Stimulated activated effector memory CD8-positive, alpha-beta T cell treated with anti-CD3 and anti-CD28 coated beads, Interleukin-12 subunit alpha, Interleukin-12 subunit beta, amount 100 ng/mL, for 72 hours (primary cell): Measurements from ENCODE around the gene FAM72C.
"Not testable (repeated sequence)": the region's sequence is repeated elsewhere in the genome, so short reads cannot be mapped to it uniquely, and the experiment has no call there.

Source experiments
- ATAC-seq: fragments of 150-1000 bp; cut with Tn5 transposase; 2 replicates; pipeline ENCODE4 v1.10.0; 2021
- DNase-seq, 2 donors: peaks; one replicate each; pipeline ENCODE4 v3.0.0; 2021 to 2022; ENCODE audit warnings: low spot score in 2 of 2
- H3K27ac Mint-ChIP-seq: one replicate; pipeline ENCODE4 v1.8.0; 2022; ENCODE audit warnings: mild to moderate bottlenecking, mixed read lengths
- H3K36me3 Mint-ChIP-seq: one replicate; pipeline ENCODE4 v1.8.0; 2022; ENCODE audit warnings: mild to moderate bottlenecking, mixed read lengths
- H3K4me1 Mint-ChIP-seq: one replicate; pipeline ENCODE4 v1.8.0; 2022; ENCODE audit warnings: mixed read lengths
- H3K4me3 Mint-ChIP-seq: one replicate; pipeline ENCODE4 v1.8.0; 2022; ENCODE audit warnings: mild to moderate bottlenecking, mixed read lengths
- H3K9me3 Mint-ChIP-seq: one replicate; pipeline ENCODE4 v1.8.0; 2022; ENCODE audit warnings: mixed read lengths

Gene FAM72C

DNA sequence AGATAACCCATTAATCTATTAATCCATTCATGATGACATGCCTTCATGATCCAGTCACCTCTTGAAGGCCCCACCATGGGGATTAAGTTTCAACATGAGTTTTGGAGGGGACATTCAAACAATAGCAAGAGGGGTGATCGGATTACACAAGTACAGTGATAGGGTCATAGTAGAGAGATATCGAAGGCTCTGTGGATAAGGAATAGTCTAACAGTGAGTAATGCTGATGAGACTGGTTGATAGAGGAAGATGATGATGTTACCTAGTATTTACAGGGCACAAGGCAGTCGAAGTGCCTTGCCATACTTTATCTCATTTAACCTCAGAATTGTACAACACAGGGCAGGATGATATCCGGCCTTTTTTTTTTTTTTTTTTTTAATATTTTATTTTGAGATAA, 18.9 kb upstream of the FAM72C start:
- not testable (repeated sequence) for H3K4me1 Mint-ChIP-seq, H3K27ac Mint-ChIP-seq, H3K36me3 Mint-ChIP-seq, DNase-seq, ATAC-seq, H3K9me3 Mint-ChIP-seq, H3K4me3 Mint-ChIP-seq

DNA sequence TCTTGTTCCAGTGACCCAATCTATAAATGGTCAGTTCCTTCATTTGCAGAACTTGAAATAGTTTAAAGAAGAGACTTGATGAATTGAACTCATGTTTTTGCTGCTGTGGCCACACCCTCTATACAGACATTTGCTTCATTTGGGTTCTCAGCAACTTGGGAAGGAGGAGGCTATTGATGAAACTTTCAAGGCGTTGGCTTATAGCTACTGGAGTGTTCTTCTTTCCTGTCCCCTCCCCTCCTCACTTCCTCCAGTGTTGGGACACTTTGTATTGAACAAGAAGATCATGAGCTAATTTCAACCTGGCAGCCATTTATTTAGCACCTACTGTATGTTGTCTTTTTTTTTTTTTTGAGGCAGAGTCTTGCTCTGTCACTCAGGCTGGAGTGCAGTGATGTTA, 17.9 kb upstream of the FAM72C start:
- H3K4me1 Mint-ChIP-seq, H3K27ac Mint-ChIP-seq, H3K4me3 Mint-ChIP-seq, H3K36me3 Mint-ChIP-seq, H3K9me3 Mint-ChIP-seq, ATAC-seq, DNase-seq: not testable (repeated sequence)

GRCh38 chr1:143989427-143989712, 17.6 kb upstream of the FAM72C start:
- not testable (repeated sequence) for H3K36me3 Mint-ChIP-seq, H3K4me3 Mint-ChIP-seq

DNA sequence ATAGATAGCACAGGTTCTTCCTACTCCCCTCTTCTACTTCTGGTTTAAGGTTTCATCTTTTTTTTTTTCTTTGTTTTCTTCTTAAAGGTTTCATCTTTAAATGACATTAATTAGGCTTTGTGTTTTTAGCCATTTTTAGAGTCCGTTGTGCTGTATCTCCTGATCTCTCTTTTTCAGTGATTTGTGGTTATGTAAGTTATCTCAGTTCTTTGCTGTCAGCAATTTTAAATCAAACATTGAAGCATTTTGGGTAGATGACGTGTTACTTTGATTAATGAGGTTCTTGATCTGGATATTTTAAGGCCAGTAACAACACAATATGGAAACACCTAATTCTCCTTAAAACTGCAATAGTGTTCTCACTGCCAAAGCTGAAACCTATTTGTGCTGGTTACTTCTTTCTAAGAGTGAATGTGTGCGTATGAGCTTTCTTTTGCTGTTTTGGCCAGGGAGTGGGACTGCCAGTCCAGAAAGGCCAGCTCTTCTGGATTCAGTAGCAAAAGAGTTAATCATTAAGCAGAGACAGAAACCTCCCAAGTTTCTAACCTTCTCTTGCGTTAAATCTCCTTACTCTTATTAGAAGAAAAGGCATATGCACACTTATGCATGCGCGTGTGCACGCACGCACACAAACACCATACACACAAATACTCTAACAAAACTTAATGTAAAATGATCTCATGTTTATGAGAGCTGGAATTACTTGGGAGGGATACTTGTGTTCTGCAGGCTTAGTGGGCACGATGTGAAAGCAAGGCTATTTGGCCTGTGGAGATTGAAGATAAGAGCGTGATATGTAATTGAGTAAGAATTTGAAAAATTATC, 17.0 kb upstream of the FAM72C start:
- H3K36me3 Mint-ChIP-seq, H3K4me3 Mint-ChIP-seq, H3K4me1 Mint-ChIP-seq, H3K9me3 Mint-ChIP-seq, DNase-seq, ATAC-seq, H3K27ac Mint-ChIP-seq: not testable (repeated sequence)

More at GRCh38 chr1:143989427-143989712, 17.6 kb upstream of the FAM72C start:
- H3K27ac Mint-ChIP-seq, H3K4me1 Mint-ChIP-seq, DNase-seq, H3K9me3 Mint-ChIP-seq, ATAC-seq: not testable (repeated sequence)

GRCh38 chr1:143987868-143988267, 16.1 kb upstream of the FAM72C start:
- H3K27ac Mint-ChIP-seq, H3K4me1 Mint-ChIP-seq, H3K9me3 Mint-ChIP-seq, H3K36me3 Mint-ChIP-seq, H3K4me3 Mint-ChIP-seq, DNase-seq, ATAC-seq: not testable (repeated sequence)

- not testable (repeated sequence) for DNase-seq, H3K36me3 Mint-ChIP-seq, H3K27ac Mint-ChIP-seq, ATAC-seq, H3K4me1 Mint-ChIP-seq, H3K4me3 Mint-ChIP-seq, H3K9me3 Mint-ChIP-seq
Observed at GRCh38 chr1:143984721-143985473, 13.1 kb upstream of the FAM72C start.

DNA sequence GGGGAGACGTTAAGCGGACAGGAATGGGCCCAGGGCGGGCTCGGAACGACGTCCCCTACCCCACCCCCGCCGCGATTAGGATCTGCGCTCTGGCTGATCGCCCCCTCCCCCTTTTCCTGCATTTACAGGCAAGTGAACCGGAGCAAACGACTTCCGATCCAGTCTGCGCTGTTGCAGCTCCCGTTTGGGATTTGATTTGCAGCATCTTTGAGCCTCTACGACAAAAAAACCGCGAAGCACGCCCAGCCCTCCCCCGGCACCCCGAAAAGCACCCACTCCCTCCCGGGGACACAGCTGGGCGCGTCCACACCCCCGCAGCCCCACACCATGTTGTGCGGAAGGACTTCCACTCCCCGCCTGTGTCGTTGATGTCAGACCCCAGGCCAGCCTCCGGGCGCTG, 2.6 kb upstream of the FAM72C start:
- DNase-seq = peak in 1 of 2 donors; percentile 45
- ATAC-seq, H3K9me3 Mint-ChIP-seq, H3K4me1 Mint-ChIP-seq, H3K27ac Mint-ChIP-seq, H3K36me3 Mint-ChIP-seq: not testable (repeated sequence)
- peak overlapping the region; percentile 73 for H3K4me3 Mint-ChIP-seq

GRCh38 chr1:143973876-143974414, 2.2 kb upstream of the FAM72C start:
- peak in 1 of 2 donors; percentile 41 for DNase-seq
- not testable (repeated sequence) for H3K4me1 Mint-ChIP-seq, H3K27ac Mint-ChIP-seq, H3K36me3 Mint-ChIP-seq, H3K9me3 Mint-ChIP-seq, ATAC-seq
- peak overlapping the region; percentile 73 for H3K4me3 Mint-ChIP-seq

DNA sequence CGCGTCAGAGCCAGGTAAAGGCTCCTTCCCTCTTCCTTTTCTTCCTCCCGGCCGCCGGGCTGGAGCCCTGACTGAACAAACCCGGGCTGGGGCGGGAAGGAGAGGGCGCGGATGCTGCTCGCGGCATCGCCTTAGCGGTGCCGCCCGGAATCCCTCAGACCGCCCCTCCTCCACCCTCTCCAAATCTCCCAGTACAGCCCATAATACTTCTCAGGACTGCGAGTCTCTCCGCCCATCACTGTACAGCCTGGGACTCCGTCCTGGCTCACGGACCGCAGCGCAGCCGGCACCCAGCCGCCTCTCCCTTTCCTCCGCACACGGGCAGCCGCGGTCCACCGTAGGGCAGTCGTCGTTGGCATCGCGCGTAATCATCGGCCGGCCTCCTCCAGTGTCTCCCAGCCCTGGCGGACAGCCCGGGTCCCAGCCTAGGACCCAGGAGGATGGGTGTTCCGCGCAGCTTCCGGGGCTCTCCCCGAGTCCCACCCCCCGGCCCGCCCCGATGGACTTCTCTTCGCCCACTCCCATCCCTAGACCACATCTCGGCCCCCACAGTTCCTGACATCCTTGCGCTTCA, 1.1 kb upstream of the FAM72C start:
- H3K4me3 Mint-ChIP-seq, DNase-seq, H3K4me1 Mint-ChIP-seq, H3K36me3 Mint-ChIP-seq, H3K27ac Mint-ChIP-seq, H3K9me3 Mint-ChIP-seq: not testable (repeated sequence)
- ATAC-seq = peak; percentile 5

DNA sequence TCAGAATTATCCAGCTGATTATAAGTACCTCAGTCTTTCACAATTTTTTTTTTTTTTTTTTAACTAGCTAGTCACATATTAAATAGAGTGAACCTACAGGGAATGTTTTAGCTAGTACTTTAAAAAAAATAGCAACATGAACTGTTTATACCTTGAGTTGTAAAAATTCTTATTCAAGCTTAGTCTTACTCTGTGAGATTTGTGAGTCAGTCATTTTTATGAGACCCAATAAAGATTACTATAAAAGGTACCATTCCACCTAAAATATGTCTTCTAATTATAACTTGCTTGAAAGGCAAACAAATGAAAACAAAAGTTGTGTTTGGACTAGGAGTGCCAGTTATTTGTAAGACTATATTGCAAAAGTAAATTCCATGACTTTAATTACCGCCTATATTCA, 5.9 kb downstream of the FAM72C start:
- H3K36me3 Mint-ChIP-seq, H3K4me1 Mint-ChIP-seq, H3K4me3 Mint-ChIP-seq: not testable (repeated sequence)

GRCh38 chr1:143964294-143964693, 7.5 kb downstream of the FAM72C start:
- not testable (repeated sequence) for ATAC-seq, H3K4me3 Mint-ChIP-seq, H3K27ac Mint-ChIP-seq

More for the DNA sequence above, 5.9 kb downstream of the FAM72C start:
- not testable (repeated sequence) for H3K27ac Mint-ChIP-seq, DNase-seq, ATAC-seq, H3K9me3 Mint-ChIP-seq

DNA sequence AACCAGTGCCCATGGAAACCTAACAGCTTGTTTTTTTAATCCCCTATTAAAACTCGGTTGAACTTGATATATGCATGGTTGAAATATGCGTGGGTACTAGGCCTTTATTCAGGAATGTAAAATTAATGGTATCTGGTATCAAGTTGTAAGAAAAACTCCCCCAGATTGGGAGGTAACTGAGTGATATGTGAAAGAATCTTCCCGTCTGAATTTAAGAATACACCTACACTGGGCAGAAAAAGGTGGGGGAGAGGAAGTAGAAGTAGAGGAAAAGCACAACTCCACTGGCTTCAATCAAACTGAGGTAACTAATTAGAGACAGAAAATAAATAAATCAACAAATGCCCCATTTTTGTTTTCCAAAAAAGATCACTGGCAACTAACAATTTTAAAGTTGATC, 15.9 kb downstream of the FAM72C start:
- not testable (repeated sequence) for H3K27ac Mint-ChIP-seq, DNase-seq

More at GRCh38 chr1:143964294-143964693, 7.5 kb downstream of the FAM72C start:
- DNase-seq, H3K4me1 Mint-ChIP-seq, H3K36me3 Mint-ChIP-seq, H3K9me3 Mint-ChIP-seq: not testable (repeated sequence)

GRCh38 chr1:143952913-143953312, 18.9 kb downstream of the FAM72C start:
- H3K4me3 Mint-ChIP-seq, ATAC-seq, H3K27ac Mint-ChIP-seq, H3K4me1 Mint-ChIP-seq, H3K9me3 Mint-ChIP-seq, DNase-seq, H3K36me3 Mint-ChIP-seq: not testable (repeated sequence)

More for the DNA sequence above, 15.9 kb downstream of the FAM72C start:
- ATAC-seq, H3K36me3 Mint-ChIP-seq, H3K9me3 Mint-ChIP-seq, H3K4me3 Mint-ChIP-seq, H3K4me1 Mint-ChIP-seq: not testable (repeated sequence)

DNA sequence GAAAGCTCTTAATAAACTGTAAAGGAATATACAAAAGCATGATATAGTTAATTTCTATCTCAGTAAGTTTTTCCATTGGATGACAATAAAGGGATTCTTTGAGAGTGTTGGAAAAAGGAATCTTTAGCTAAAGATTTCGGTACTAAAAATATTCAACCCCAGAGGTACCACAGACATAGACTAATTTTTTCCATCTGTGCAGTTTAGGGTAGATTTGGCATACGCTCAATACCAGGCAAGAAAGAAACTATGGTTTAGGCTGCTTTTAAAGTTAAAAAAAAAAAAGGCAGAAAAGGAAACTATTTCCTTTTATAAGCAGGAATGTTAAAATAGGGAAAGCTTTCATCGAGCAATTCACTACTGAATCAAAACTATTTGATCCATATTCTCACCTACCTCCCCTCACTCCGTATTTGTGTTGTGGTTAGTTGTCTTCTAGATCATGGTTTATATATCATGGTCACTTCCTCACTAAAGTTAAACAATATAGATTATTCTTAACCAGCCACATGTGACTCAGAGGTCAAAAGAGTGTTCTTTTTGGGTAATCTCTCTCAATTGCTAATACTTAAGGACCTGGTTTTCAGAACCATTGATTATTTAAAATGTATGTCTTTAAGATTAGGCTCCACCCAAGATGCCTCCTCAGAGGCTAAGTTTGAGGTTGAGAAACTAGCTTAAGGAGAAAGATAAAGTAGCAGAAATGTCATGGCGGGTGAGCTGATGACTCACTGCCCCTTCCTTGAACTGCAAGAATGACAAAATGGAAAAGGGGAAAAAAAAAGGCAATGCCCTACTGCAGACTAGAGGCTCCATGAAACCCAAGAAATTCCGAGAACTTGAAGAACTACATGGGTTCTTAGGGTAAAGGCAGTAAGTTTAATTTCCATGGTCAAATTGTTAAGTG, 20.0 kb downstream of the FAM72C start:
- H3K27ac Mint-ChIP-seq, H3K36me3 Mint-ChIP-seq, H3K9me3 Mint-ChIP-seq, H3K4me1 Mint-ChIP-seq, H3K4me3 Mint-ChIP-seq, DNase-seq: not testable (repeated sequence)
- ATAC-seq = peak; percentile 49

DNA sequence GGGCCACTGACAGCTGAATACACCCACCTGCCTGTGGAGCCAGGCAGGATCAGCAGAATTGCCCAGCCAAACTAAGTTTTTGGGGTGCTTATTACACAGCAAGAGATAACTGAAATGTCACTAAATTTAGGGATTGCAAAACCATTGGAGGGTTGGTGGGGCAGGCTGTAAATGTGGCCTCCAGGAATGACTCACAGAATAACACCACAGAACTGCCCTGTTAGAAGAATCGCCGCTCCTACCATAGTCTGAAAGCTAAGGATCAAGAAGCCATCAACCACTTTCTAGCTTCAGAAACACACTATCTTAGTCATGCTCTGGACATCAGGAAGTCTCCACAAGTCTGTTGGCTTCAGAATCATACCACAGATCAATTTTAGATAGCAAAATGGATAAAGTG, 24.0 kb downstream of the FAM72C start:
- H3K9me3 Mint-ChIP-seq, H3K36me3 Mint-ChIP-seq, DNase-seq, H3K4me3 Mint-ChIP-seq, H3K27ac Mint-ChIP-seq, H3K4me1 Mint-ChIP-seq, ATAC-seq: not testable (repeated sequence)
